Nephron progenitor cell (in vitro differentiated cells): ENCODE measurements around the gene CASKIN2.

Experiments
- DNase-seq: peaks from one replicate; pipeline ENCODE4 v3.0.0; 2021
- H3K27ac Mint-ChIP-seq: 2 replicates; pipeline ENCODE4 v1.8.0; 2021; ENCODE audit warnings: mild to moderate bottlenecking, moderate library complexity, mixed read lengths
- H3K27me3 Mint-ChIP-seq: 2 replicates; pipeline ENCODE4 v1.8.0; 2021; ENCODE audit warnings: mild to moderate bottlenecking, low read depth, mixed read lengths; ENCODE audit not compliant: poor library complexity
- H3K36me3 Mint-ChIP-seq: 2 replicates; pipeline ENCODE4 v1.8.0; 2021; ENCODE audit warnings: low read depth, mixed read lengths
- H3K4me1 Mint-ChIP-seq: 2 replicates; pipeline ENCODE4 v1.8.0; 2021; ENCODE audit warnings: mixed read lengths
- H3K4me3 Mint-ChIP-seq: 2 replicates; pipeline ENCODE4 v1.8.0; 2021; ENCODE audit warnings: mild to moderate bottlenecking, moderate library complexity, mixed read lengths
- H3K9me3 Mint-ChIP-seq: 2 replicates; pipeline ENCODE4 v1.8.0; 2021; ENCODE audit warnings: mild to moderate bottlenecking, moderate library complexity, mixed read lengths
- CTCF ChIP-seq: fragments of 200-600 bp; sonication (generic); IDR thresholded peaks from 2 replicates; pipeline ENCODE4 v1.5.0; 2021; ENCODE audit warnings: antibody characterized with exemption

Gene CASKIN2

GRCh38 chr17:75476752-75477489 lies 38.4 kb downstream of the CASKIN2 start:
- Mint-ChIP-seq H3K9me3 (no peaks in the 10 kb centered on the region), H3K4me3 (peak overlapping the region; percentile 21), H3K36me3 (peaks cover 16% of the 10 kb centered on the region), H3K4me1 (peaks cover 71% of the 10 kb centered on the region), H3K27ac (peak overlapping the region; percentile 95), H3K27me3 (no peaks in the 10 kb centered on the region)
- no peak for TF ChIP-seq CTCF
- DNase-seq: no peak

- Mint-ChIP-seq H3K36me3 (peaks cover 19% of the 10 kb centered on the region), H3K4me3 (peak overlapping the region; percentile 21), H3K4me1 (peaks cover 71% of the 10 kb centered on the region), H3K27ac (peak overlapping the region; percentile 95), H3K27me3 (no peaks in the 10 kb centered on the region), H3K9me3 (no peaks in the 10 kb centered on the region)
- no peak for DNase-seq
- TF ChIP-seq CTCF: no peak
These were observed 39.1 kb downstream of the CASKIN2 start for GRCh38 chr17:75476271-75476671.

GRCh38 chr17:75475851-75476250 lies 39.5 kb downstream of the CASKIN2 start:
- no peak overlapping the region for H3K4me3 Mint-ChIP-seq
- no peaks in the 10 kb centered on the region for H3K9me3 Mint-ChIP-seq
- H3K27me3 Mint-ChIP-seq: no peaks in the 10 kb centered on the region
- H3K36me3 Mint-ChIP-seq: peaks cover 19% of the 10 kb centered on the region
- H3K27ac Mint-ChIP-seq: peak overlapping the region; percentile 95
- H3K4me1 Mint-ChIP-seq: peaks cover 69% of the 10 kb centered on the region
- TF ChIP-seq CTCF: no peak
- no peak for DNase-seq

GRCh38 chr17:75475144-75475835 lies 40.0 kb downstream of the CASKIN2 start:
- peaks cover 63% of the 10 kb centered on the region for H3K4me1 Mint-ChIP-seq
- peaks cover 19% of the 10 kb centered on the region for H3K36me3 Mint-ChIP-seq
- H3K4me3 Mint-ChIP-seq: no peak overlapping the region
- no peak for TF ChIP-seq CTCF
- H3K27ac Mint-ChIP-seq: peak overlapping the region; percentile 84
- no peaks in the 10 kb centered on the region for H3K27me3 Mint-ChIP-seq
- DNase-seq: no peak
- no peaks in the 10 kb centered on the region for H3K9me3 Mint-ChIP-seq

GRCh38 chr17:75474736-75475135 lies 40.6 kb downstream of the CASKIN2 start:
- H3K4me3 Mint-ChIP-seq: no peak overlapping the region
- DNase-seq: no peak
- H3K27ac Mint-ChIP-seq: peak overlapping the region; percentile 84
- TF ChIP-seq CTCF: no peak
- H3K27me3 Mint-ChIP-seq: no peaks in the 10 kb centered on the region
- H3K9me3 Mint-ChIP-seq: no peaks in the 10 kb centered on the region
- H3K4me1 Mint-ChIP-seq: peaks cover 58% of the 10 kb centered on the region
- H3K36me3 Mint-ChIP-seq: peaks cover 19% of the 10 kb centered on the region
